ENCODE data around the gene GPR156. TPM values are rescaled to one million over a fixed set of nuclear protein-coding genes. Genes with fewer than 3 reads are reported as not detected.
A peak's percentile ranks its signal among the peaks of the same experiment; 100 is the strongest.

The GPR156 gene
- total RNA-seq, 2 donors from 2014 or later = 1.1 to 1.2 TPM

GRCh38 chr3:120264963-120265362 lies 20.1 kb downstream of the GPR156 start:
- no peak overlapping the region for H3K27ac Mint-ChIP-seq
- TF ChIP-seq CTCF (conservative IDR thresholded peaks at IDR 0.05) = no peak
- H3K4me1 Mint-ChIP-seq = no peaks in the 10 kb centered on the region
- H3K27ac ChIP-seq (ENCODE audit: low read depth, low read length) = no peak overlapping the region
- H3K4me3 ChIP-seq (ENCODE audit: low read length) = no peak overlapping the region
- no peaks in the 10 kb centered on the region for H3K9me3 Mint-ChIP-seq
- H3K9ac ChIP-seq (ENCODE audit: extremely low read depth, low read length, poor library complexity, severe bottlenecking) = no peak overlapping the region
- H3K27me3 Mint-ChIP-seq (ENCODE audit: insufficient read depth) = peaks cover 2% of the 10 kb centered on the region
- no peaks in the 10 kb centered on the region for H3K36me3 ChIP-seq (ENCODE audit: control insufficient read depth, insufficient read depth, low read length)
- DNase-seq = no peak
- H3K27me3 ChIP-seq (ENCODE audit: control insufficient read depth, insufficient read depth, low read length, poor library complexity, severe bottlenecking) = no peaks in the 10 kb centered on the region
- H3K4me3 Mint-ChIP-seq = no peak overlapping the region
- no peaks in the 10 kb centered on the region for H3K36me3 Mint-ChIP-seq (ENCODE audit: low read depth)
- H3K9me3 ChIP-seq (ENCODE audit: control insufficient read depth, low read length) = no peaks in the 10 kb centered on the region
- H3K4me1 ChIP-seq (ENCODE audit: control insufficient read depth, insufficient read depth, low read length) = peaks cover under 1% of the 10 kb centered on the region
- WGBS, 2 experiments (ENCODE audit: insufficient coverage in 1 of 2, insufficient read length in 1 of 2) = 76% methylated on average over 1 of the region's 1 CpG; no CpG with 5 or more reads in 1 of the 2 experiments

GRCh38 chr3:120263792-120264191 lies 21.2 kb downstream of the GPR156 start:
- Histone ChIP-seq H3K27me3 (ENCODE audit: control insufficient read depth, insufficient read depth, low read length, poor library complexity, severe bottlenecking) (no peaks in the 10 kb centered on the region), H3K36me3 (ENCODE audit: control insufficient read depth, insufficient read depth, low read length) (no peaks in the 10 kb centered on the region), H3K9ac (ENCODE audit: extremely low read depth, low read length, poor library complexity, severe bottlenecking) (no peak overlapping the region), H3K9me3 (ENCODE audit: control insufficient read depth, low read length) (peaks cover under 1% of the 10 kb centered on the region), H3K4me1 (ENCODE audit: control insufficient read depth, insufficient read depth, low read length) (no peaks in the 10 kb centered on the region), H3K4me3 (ENCODE audit: low read length) (no peak overlapping the region), H3K27ac (ENCODE audit: low read depth, low read length) (no peak overlapping the region)
- no peak for TF ChIP-seq CTCF (conservative IDR thresholded peaks at IDR 0.05)
- no peaks in the 10 kb centered on the region for H3K36me3 Mint-ChIP-seq (ENCODE audit: low read depth)
- H3K27me3 Mint-ChIP-seq (ENCODE audit: insufficient read depth) = peaks cover 2% of the 10 kb centered on the region
- H3K4me3 Mint-ChIP-seq = no peak overlapping the region
- 77 to 81% methylated on average over 4 to 5 of the region's 5 CpGs for WGBS, 2 experiments (ENCODE audit: insufficient coverage in 1 of 2, insufficient read length in 1 of 2)
- DNase-seq = peak; percentile 53
- no peak overlapping the region for H3K27ac Mint-ChIP-seq
- H3K4me1 Mint-ChIP-seq = no peaks in the 10 kb centered on the region
- peaks cover 3% of the 10 kb centered on the region for H3K9me3 Mint-ChIP-seq

- peaks cover 32% of the 10 kb centered on the region for H3K9me3 ChIP-seq (ENCODE audit: control insufficient read depth, low read length)
- Mint-ChIP-seq H3K9me3 (peaks cover 50% of the 10 kb centered on the region), H3K36me3 (ENCODE audit: low read depth) (peaks cover 1% of the 10 kb centered on the region), H3K4me3 (no peak overlapping the region), H3K27ac (no peak overlapping the region), H3K27me3 (ENCODE audit: insufficient read depth) (no peaks in the 10 kb centered on the region), H3K4me1 (peaks cover 4% of the 10 kb centered on the region)
- 100% methylated on average over 1 of the region's 1 CpG; no CpG with 5 or more reads in 1 of the 2 experiments for WGBS, 2 experiments (ENCODE audit: insufficient coverage in 1 of 2, insufficient read length in 1 of 2)
- H3K4me3 ChIP-seq (ENCODE audit: low read length) = no peak overlapping the region
- no peaks in the 10 kb centered on the region for H3K36me3 ChIP-seq (ENCODE audit: control insufficient read depth, insufficient read depth, low read length)
- DNase-seq = no peak
- H3K27me3 ChIP-seq (ENCODE audit: control insufficient read depth, insufficient read depth, low read length, poor library complexity, severe bottlenecking) = no peaks in the 10 kb centered on the region
- H3K4me1 ChIP-seq (ENCODE audit: control insufficient read depth, insufficient read depth, low read length) = no peaks in the 10 kb centered on the region
- no peak for TF ChIP-seq CTCF (conservative IDR thresholded peaks at IDR 0.05)
- H3K27ac ChIP-seq (ENCODE audit: low read depth, low read length) = no peak overlapping the region
- H3K9ac ChIP-seq (ENCODE audit: extremely low read depth, low read length, poor library complexity, severe bottlenecking) = no peak overlapping the region
Observed at GRCh38 chr3:120258009-120258408, 27.0 kb downstream of the GPR156 start.

All from endodermal cell (in vitro differentiated cells).